Stimulated activated naive CD8-positive, alpha-beta T cell treated with anti-CD3 and anti-CD28 coated beads, Interleukin-15, Interleukin-2, amounts not matched to agents 100 U/mL and 50 U/mL, for 24 hours (primary cell): ENCODE results near the gene MEIS2.

Source experiments
- ATAC-seq: fragments of 150-1000 bp; cut with Tn5 transposase; one replicate; pipeline ENCODE4 v1.10.0; 2021
- DNase-seq: peaks from one replicate; pipeline ENCODE4 v3.0.0; 2021

The MEIS2 gene

DNA sequence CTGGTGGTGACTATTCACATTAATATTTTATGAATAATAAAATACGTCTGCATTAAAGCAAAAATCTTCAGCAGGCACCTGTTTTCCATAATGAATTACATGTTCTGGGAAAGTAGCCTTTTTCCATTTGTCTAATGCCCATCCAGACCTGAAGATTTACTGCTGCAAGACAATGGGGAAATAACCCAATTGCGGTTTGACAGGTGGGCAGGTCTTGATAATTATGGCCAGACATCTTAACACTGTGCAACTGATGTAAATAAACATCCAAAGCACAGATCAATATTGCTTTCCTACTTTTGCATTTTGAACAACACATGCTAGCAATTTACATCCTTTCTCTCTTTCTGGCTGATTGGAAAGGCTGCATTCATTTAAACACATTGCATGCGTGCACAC lies 173.9 kb downstream of the MEIS2 start:
- ATAC-seq = no peak

DNA sequence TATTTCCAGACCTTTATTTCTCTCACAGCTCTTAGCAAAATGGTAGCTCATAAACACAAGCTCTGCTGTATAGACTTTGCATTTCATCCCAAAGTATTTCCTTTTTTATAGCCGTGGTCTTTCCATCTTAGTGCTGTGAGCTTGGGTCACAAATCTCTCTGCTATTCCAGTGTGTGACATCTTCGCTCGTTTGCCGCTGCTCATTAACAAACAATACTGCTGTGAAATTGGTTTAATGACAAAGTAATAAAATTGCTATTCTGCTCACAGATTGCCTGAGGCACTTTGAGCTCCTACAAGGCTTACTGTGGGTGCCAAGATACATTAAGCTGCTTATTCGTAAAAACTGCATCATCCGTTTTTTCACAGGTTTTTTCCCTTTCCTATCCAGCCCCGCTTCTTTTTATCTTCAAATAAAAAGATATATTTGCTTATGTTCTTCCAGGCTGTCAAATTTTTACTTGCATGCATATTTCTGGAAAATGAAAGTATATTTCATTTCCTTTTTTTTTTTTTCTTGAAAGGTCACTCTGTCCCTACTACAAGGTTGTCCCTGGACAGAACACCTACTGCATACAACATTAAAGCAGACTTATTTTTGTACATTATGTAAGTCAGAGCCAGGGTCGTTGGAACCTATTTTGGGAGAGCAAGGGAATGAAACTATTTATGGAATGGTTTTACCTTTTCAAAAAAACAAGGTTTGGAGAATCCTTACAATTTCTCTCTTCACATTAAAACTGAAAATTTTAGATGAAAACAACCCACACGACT lies 174.5 kb downstream of the MEIS2 start:
- ATAC-seq = no peak

More for the DNA sequence above, 173.9 kb downstream of the MEIS2 start:
- DNase-seq = no peak

DNA sequence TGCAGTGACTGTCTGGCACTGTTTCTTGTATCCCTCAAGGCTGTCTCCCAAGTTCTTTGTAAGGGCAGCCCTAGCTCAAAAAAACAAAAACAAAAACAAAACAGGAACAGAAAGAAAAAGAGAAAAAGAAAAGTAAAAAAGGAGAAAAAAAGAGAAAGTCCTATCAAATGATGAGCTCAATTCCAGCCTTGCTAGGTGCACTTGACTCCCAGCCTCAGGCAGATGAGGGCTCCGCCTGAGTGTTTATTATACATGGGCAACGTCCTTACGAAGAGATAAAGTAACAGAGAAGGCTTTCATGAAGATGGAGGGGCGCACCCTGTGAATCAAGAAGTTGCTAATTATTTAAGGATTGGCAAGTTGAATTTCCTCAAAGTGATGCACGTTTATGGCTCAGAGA lies 175.3 kb downstream of the MEIS2 start:
- no peak for ATAC-seq
- DNase-seq = no peak

More for the DNA sequence above, 174.5 kb downstream of the MEIS2 start:
- no peak for DNase-seq

DNA sequence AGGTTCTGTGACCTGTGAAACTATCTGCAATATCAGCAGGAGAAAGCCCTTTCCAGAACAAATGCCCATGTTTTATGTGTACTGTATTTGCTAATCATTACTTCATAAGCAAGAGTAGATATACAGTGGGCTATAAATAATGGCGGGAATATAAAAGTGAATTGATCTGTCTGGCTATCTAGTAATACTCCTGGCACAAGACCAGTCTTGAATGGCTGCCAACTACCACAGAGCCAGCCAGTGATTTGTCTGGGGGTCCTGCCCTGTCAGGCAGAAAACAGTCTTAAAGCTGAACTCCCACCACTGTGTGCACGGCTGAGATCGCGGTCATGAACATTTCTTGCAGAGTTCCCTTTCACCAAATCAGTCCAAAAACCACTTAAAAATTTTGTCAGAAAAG lies 176.3 kb downstream of the MEIS2 start:
- DNase-seq (no peak), ATAC-seq (no peak)

DNA sequence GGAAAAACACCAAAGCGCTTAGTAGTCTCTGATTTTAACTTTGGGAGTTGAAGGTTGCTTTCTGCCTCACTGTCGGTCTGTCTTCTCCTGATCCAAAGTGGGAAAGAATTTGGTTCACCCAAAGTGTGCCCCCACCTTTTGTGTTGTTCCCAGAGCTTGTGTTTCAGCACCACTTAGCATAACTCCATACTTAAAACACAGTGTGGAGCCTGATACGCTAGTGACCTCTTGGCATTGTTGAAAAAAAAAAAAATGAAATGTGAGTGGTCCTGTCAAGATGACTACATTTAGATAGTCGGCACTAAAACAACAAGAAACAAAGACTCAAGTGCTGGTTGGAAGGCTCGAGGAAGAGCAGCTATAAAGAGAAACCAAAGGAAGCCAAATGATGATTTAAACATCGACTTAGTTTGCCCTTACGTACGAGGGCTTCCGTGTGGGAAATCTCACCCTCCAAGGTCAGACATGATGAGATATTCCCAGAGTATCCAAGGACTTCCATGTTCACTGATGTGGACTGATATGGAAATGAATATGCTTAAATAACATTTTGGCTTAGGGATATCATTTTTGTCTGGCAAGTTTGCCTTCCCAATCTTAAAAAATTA lies 178.8 kb downstream of the MEIS2 start:
- ATAC-seq = no peak
- no peak for DNase-seq

DNA sequence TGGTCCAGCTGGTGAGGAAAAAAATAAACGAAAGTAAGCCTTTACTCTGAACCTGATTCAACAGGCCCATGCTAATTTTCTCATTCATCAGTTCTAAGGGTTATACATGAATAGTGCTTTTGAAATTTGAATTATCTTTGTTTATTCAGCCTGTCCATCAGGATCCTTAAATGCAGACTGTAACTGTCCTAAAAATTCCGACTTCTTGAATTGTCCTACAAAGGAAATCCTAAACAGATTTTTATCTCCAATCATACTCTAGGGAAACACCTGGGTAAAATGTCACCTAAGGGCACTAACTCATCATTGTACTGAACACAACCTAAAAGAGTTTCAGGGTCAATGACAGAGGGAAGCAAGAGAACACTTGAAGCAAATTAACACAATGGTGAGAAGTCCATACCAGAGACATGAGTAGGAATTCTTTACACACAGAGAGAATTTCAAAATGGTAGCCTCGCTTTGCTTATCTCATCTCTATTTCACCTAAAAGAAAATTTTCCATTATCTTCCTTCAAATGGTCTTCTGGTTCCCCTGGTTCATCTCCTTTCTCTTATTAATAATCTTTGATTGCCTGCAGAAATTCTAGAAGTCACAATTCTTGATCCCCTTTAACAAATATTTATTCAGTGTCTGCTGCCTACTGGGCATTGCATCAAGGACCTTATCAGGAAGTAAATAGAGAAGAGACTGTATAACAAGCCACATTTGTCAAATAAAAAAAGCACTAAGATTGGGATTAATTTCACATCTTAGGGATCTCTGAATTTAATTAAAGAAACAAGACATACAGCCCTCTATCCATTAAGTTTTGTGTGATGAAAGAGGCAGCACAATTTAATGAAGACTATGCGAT lies 182.7 kb downstream of the MEIS2 start:
- DNase-seq (no peak), ATAC-seq (no peak)

DNA sequence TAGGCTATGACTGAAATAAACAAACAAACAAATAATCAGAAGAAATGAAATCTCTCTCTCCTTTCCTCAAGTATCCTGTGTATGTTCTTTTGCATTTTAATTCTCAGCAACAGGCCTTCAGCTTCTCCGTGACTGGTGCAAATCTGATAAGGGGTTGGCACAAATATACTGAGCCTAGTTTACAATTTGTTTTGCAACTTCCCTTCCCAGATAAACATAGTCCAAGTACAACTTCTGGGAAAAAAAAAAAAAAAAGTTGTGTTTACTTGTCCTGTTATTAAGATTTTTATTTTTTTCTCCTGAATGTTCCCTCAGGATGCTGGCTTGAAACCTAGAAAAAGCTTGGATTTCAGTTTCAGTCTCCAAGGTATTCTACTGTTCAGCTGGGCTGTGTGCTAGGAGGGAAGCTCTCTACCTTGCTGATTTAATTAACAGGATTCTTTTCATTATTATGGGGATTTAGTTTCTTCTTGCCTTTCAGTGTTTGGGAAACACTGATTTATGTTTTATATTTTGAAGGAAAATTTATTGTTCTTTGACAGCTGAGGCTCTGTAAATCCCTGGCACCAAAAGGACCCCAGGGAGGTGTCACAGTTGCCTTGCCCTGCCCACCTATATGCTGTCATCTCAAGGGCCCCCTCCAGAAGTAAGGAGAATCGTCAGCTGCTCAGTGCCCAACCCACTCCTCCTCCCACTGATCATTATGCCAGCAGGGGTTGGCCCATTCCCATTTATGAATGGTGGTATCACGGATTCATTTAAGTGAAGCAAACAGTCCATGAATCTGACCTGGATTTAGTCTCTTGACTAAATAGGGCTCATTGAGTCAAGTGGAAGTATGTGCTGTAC lies 185.2 kb downstream of the MEIS2 start:
- DNase-seq = no peak

DNA sequence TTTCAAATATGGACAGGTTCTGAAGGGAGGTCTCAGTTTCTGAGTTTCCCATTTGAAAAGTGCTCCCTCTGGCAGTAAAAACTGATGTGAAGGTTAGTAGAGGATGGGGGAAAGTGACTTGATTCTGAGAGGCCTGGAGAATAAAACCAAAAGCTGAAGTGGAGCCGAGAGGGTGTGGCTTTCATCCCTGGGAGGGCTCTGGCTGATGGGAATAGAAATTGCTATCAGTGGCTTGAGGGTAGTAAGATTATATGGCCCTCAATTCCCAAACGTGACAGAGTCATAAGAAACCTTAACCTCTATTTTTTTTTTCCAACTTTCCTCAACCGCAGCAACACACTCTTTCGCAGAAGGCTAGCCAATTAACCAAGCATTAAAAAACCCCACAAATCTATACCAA lies 185.9 kb downstream of the MEIS2 start:
- ATAC-seq = no peak
- no peak for DNase-seq

More for the DNA sequence above, 185.2 kb downstream of the MEIS2 start:
- no peak for ATAC-seq

DNA sequence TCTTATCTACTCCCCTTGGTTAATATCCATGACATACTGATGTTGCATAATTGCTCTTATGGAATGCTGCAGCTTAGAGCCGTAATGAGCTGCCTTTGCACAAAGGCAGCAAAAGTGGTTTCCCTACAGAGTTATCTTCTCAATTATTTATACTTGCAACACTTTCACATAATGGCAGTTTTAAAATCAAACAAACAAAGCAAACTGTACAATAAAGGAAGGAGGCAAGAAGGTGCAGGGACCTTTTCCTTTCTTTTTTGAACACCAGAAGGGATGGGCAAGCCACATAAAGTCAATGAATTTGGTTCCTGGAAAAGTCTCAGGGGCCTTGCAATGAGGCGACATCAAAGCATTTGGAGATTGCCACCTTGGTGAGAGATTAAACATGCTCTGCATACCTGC lies 188.0 kb downstream of the MEIS2 start:
- DNase-seq (no peak), ATAC-seq (no peak)

DNA sequence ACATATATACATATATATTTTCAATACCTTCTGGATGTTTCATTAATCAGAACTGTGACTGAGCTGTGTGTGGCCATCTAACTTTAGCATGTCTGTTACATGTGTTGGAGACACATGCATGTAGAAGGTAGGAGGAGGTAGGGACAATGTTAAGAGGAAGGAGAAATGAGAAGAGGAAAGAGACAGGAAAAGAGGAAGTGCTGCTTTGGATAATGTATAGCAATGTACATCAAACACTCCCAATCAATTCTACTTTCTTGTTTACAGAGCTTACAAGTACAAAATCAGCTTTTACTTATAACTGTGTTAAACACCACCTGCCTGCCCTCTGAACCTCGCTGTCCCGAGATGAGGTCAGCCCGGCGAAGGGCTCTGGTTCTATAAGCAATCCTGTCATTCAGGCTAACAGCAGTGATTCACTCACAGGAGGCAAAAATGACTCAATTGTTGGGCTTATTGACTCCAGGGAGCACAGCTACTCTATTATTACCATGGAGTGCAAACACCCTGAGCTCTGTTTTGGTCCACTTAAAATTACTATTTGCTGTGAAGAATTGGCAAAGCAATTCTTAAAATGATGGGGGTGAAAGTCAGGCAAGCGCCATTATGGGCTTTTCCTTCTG lies 188.9 kb downstream of the MEIS2 start:
- DNase-seq (no peak), ATAC-seq (no peak)

DNA sequence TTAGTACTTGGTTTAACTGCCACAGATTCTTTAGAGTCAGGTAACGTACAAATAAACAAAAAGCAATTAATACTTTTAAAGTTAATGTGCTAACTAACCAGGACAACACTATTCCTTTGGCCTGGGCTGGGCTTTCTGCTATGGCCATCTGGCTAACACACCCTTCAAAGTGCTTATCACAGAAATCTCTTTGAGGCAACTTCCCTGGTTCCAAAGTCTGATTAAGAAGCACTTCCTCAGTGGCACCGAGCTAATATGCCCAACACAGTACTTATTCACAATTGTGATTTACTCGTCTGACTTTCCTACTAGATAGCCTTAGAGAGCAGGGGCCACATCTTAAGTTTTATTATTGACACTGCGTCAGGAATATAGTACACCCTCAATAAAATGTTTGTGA lies 191.4 kb downstream of the MEIS2 start:
- no peak for DNase-seq
- no peak for ATAC-seq

DNA sequence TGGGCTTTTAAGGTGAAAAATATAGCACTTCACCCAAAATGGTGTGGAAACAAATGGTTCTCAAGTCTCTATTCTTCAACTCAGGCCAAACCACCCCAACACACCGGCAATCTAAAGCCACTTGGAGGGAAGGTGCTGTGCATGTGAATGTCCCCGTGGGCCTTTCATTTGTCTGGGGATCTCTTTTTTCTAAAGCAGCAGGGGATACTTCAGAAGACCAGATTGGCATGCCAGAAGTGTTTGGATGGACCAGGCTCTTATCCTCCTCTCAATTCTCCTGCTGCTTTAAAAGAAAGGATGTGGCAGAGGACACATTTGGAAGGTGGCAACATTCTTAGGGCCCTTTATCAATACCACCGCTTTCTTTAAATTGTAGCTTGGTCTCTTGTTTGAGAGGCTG lies 193.1 kb downstream of the MEIS2 start:
- ATAC-seq (no peak), DNase-seq (no peak)

DNA sequence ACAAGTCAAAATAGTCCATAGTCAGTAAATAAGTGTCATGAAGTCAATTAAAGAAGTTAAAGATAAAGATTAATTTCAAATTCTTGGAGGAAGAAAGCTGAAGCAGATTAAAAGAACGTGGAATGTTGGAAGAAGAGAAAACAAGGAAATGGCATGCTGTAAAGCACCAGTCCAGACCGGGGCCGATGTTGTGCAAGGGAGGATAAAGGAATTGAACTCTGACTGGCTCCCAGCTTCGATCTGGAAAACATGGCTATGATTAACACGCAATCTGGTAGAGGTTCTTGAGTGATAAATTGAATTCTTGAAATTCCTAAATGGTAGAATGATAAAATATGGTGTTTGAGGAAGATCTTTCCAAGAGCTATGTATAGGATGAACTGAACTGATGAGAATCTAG lies 194.4 kb downstream of the MEIS2 start:
- no peak for DNase-seq
- ATAC-seq = no peak

DNA sequence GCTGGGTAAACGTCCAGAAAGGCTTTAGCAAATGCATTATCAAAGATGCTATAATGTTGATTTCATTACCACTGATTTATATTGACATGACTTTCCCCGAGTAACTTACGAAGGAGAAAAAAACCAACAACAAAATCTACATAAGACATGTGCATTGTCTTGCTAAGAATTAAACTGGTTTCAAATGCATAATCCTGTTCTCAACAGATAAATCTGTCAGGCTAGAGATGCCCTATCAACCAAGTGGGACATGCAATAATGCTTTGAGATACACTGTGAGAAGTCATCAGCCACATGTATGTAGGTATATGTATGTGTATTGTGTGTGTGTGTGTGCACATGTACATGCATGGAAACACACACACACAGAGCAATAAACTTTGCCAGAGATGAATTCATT lies 195.6 kb downstream of the MEIS2 start:
- ATAC-seq (no peak), DNase-seq (no peak)

DNA sequence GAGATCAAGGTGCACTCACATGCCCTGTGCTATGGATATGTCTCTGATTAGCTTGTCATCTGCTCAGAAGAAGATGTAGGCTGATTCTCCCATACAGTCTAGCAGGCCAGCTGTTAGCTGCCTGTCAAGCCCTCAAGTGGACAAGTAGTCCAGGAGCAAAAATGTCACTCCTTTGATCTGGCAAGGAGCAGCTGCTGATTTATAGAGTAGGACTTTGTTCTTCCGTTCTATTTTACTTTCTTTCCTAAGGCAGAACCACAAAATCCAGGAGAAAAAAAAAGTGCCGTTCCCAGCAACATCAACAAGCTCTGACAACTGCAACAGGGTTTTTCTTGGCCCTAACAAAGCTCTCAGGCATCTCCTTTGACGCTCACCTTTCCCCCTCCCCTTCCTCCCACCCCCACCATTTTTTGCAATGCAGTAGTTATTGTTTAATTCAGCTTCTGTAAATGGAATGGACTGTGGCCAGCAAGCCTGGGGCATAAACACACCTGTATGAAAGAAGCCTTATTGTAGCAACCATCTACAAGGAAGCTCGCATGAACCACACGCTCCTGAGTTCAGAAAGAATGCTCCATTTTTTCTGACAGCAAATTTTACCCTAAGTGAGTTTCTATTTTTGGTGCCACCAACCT lies 196.3 kb downstream of the MEIS2 start:
- DNase-seq (no peak), ATAC-seq (no peak)

DNA sequence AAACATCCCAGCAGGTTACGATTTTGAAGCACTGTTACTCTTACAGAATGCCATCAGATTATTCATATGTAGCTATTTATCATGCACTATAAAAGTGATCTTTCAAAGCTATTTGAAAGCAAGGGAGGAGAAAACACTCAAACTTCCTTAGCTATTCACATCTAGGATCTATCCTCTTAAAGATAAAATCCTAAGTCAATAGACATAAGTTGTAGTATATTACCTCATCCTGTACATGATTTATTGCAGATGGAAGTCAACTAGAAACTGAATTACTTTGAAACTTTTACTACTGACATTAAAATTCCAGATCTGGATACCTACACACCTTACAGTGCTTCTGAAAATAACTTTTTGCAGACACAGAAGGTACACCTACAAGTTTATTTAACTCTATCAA lies 197.2 kb downstream of the MEIS2 start:
- ATAC-seq (no peak), DNase-seq (no peak)

DNA sequence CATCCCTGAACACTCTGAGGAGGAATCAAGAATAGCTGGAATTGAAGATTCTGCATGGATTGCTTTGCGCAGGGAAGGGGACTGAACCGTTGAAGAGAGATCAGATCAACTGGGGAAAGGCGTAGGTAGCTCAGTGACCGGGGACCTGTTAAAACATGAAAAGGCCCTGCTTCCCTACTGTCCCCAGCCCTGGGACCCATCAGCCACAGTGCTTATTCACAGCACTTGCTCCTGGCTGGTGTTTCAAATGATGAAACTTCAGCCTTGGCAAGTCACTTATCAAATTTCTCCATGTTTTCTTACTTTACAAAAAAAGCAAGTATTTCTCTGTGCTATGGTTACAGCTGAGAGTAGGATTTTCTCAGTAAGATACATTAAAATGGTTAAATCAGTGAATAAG lies 199.3 kb downstream of the MEIS2 start:
- ATAC-seq (no peak), DNase-seq (no peak)

DNA sequence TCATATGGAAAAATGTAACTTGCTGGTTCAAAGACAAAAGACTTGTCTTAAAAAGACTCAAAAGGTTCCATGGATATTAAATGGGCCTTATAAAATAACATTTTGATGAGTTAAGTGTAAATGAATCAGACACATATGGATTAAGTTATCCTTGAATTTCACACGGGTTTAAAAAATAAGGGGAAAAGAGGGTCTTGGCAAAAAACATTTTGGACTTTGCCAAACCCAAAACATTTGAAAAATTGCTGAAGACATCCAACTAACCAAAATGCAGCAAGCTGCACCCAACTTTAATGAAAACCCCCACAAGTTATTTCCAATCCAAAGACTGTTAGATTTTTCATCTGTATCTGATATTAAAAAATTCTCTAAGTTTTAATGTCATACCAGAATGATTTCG lies 200.7 kb downstream of the MEIS2 start:
- ATAC-seq (no peak), DNase-seq (no peak)

DNA sequence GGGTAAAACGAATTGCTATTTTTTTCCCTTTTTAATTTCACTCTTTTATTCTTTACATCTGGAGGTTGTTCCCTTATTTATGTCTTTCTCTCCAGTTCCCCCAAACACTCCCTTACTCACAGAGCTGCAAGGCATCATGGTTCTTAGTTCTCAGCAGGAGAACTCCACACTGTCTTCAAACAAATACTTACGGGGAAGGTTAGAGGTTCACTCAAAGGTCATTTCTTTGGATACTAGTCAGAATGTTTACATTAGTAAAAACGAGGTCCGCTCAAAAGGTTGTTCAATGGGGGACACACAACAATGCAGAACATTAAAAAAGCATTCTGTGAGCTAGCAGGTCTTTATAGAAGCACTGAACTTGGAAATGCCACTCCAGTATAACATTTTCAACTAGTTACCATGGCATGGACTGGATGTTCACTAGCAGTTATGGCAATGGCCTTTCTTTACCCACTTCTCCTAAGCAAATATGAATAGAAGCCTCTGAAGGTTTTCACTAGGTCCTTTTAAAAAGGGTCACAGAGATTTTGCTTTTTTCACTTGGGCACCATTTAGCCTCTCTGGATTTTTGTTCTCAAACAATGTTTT lies 201.7 kb downstream of the MEIS2 start:
- no peak for ATAC-seq
- no peak for DNase-seq

DNA sequence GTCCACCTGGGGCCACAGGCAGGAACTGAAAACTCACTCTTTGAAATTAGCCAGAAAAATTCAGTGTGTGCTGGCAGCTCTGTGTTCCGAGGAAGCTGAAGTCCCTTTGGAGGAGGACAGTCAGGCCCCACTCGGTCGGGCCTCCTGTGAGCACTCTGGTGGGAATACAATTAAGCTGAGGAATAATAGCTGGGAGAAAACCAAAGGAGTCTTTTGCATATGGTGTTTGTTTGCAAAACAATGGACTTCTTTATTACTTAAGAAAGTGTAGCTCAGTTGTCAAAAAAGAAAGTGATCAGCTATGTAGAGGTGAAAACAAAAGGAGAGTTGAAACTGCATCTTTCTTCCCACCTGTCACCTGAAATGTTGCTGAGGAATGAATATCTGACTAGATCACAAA lies 202.5 kb downstream of the MEIS2 start:
- no peak for ATAC-seq
- no peak for DNase-seq

DNA sequence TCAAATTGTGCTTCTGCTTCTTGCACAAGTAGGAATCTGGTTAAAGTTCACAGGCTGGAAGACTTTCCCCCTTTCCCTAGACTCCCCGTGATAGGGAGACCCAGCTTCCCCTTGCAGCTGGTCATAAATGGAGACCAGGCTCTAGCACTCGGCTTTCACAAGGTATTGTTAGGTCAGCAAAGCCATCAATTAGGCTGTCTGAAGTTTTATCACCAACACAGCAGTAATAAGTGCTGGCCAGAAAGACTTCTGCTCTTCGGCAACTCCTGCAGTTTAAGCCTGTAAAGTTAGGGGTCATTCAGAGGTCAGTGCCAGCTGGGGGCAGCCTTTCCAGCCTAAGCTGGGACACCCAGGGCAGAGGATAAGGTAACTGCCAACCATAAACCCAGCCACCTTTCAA lies 203.4 kb downstream of the MEIS2 start:
- ATAC-seq (no peak), DNase-seq (no peak)
